Stimulated activated CD8-positive, alpha-beta memory T cell treated with anti-CD3 and anti-CD28 coated beads, Interleukin-7, amount 100 ng/mL, for 1 hour (primary cell): ENCODE results near the gene PXDN.
"Not testable (repeated sequence)": the region's sequence is repeated elsewhere in the genome, so short reads cannot be mapped to it uniquely, and the experiment has no call there.

ENCODE experiments used
- DNase-seq, 2 donors: peaks; one replicate each; pipeline ENCODE4 v3.0.0-alpha.2; 2020; ENCODE audit warnings: low read depth in 2 of 2

PXDN gene, protein sequence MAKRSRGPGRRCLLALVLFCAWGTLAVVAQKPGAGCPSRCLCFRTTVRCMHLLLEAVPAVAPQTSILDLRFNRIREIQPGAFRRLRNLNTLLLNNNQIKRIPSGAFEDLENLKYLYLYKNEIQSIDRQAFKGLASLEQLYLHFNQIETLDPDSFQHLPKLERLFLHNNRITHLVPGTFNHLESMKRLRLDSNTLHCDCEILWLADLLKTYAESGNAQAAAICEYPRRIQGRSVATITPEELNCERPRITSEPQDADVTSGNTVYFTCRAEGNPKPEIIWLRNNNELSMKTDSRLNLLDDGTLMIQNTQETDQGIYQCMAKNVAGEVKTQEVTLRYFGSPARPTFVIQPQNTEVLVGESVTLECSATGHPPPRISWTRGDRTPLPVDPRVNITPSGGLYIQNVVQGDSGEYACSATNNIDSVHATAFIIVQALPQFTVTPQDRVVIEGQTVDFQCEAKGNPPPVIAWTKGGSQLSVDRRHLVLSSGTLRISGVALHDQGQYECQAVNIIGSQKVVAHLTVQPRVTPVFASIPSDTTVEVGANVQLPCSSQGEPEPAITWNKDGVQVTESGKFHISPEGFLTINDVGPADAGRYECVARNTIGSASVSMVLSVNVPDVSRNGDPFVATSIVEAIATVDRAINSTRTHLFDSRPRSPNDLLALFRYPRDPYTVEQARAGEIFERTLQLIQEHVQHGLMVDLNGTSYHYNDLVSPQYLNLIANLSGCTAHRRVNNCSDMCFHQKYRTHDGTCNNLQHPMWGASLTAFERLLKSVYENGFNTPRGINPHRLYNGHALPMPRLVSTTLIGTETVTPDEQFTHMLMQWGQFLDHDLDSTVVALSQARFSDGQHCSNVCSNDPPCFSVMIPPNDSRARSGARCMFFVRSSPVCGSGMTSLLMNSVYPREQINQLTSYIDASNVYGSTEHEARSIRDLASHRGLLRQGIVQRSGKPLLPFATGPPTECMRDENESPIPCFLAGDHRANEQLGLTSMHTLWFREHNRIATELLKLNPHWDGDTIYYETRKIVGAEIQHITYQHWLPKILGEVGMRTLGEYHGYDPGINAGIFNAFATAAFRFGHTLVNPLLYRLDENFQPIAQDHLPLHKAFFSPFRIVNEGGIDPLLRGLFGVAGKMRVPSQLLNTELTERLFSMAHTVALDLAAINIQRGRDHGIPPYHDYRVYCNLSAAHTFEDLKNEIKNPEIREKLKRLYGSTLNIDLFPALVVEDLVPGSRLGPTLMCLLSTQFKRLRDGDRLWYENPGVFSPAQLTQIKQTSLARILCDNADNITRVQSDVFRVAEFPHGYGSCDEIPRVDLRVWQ (N-terminal part only)

DNA sequence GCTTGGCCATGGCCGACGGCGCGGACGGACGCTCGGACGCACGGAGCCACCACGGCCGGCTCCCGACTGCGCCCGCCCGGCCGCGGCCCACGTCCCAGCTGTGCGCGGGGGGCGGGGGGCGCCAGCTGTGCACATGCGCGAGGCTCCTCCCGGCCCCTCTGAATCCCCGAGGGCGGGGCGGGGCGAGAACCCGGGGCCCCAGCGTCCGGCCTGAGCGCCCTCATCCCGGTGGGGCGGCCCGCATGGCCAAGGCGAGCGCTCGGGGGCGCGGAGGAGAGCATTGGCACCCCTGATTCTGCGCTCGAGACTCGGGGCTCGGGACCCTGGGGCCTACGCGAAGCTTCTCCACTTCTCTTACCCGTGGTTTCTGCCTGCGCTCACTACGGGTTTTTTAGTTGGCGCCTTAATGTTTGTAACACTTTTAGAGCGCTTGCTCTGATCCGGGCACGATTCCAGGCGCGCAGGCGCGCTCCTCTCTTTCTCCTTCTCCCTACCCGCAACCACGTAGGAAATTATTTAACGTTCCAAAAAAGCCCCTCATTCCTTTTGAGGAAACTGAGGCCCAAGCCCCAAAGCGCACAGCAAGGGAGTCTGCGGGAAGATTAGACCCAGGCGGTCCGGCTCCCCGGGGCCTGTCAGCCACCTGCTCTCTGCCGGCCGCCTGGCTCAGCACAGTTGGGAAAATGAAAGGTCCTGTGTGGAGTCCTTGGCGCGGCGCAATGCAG, at the start of gene PXDN:
PXDN (minus strand) TSS at position 70 of the 725 bp plus-strand sequence; CDS start at position 10, 60 bp downstream.
- DNase-seq = no peak

DNA sequence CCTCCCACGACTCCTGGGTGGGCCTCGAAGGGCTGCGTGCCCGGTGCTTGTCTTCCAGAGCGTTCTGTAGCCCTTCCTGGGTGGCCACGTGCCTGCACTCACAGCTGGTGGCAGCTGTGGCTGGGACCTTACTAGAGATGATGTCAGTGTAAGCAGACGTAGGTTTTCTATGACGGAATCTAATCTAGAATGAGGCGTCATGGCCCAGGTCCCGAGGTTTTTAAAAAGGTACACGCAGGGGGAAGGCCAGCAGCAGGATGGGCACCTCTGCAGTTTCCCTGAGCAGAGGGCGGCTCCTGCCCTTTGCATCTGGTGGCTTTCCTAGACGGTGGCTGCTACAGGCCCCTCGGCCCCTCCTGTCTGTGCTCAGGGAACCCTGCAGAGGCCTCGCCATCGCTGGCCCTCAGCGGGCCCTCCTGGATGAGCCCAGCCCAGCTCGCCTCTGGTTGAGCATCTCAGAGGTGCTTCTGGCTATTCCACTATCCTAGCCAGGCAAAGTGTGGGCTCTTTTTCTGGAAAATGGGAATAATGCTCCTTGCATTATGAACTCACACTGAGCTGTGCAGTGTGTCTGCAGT, 49.6 kb upstream of the PXDN start:
- no peak for DNase-seq

DNA sequence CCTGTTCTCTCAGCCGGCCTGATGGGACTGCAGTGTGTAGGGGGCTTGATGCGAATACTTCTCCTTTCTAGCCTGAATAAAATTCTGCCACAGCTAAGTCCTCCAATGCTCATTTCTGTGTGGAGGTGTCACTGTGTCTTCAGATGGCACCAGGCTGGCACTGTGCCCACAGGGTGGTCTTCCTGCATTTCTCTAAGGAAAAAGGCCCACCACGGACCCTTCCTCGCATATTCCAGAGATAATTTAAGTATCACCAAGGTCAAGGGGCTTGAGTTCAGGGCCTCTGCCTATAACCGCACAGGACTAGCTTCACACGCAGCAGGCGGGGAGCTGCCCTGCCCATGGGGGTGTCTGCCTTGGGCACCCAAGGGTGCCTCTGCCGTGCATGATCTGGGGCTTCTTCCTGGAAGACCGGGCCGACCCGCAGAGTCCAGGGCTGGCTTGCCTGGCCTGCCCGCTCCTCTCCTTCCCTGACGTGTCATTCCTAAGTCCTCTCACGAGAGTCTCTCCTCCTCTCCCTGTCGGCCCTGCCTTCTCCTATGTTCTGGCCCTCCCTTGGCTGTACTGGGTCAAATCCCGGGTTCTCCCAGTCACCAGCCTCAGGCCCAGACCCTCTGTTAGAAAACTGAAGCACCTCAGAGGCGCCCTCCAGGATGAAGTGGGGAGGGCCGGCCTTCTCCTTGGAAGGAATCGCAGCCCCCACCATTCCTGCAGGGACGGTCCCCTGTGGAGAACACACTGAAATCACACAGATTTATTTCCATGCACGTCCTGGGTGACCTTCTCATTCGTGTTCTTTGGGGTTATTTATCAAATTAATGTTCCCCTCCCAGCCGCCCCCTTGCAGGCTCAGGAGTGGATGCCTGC, 48.9 kb upstream of the PXDN start:
- DNase-seq = no peak

DNA sequence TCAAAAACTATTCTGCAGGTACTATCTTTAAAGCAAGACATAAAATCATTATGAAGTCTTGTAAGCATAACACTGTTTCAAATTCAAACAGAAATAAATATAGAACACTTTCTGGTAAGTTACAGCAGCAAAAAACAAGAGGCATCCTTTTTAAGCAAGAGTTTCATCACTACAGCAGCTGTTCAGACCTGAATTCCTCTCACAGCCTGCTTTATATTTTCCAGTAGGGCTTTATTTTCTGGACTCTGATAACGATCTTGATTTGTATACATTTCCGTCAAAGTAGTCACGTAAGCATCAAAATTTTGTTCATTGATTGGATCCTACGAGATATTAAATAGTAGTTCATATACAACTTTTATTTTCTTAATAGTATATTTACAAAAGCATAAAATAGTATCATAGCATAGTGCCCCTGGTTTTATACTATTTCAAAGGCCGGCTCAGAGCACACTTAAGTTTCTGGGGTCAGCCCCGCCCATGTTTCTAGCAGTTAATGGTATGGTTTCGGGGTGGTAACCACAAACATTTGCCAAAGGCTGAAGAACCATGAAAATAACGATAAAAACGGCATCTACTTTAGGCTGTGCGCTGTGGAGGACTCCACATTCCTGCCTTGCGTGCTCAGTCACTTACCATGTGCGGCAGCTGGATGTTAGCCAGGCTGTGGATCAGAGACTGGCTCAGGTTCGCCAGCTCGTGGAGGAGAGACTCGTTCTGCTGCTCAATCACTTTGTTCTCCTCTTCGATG, 47.5 kb upstream of the PXDN start:
- DNase-seq = no peak

- no peak for DNase-seq
These were observed 46.8 kb upstream of the PXDN start for GRCh38 chr2:1791006-1791605.

DNA sequence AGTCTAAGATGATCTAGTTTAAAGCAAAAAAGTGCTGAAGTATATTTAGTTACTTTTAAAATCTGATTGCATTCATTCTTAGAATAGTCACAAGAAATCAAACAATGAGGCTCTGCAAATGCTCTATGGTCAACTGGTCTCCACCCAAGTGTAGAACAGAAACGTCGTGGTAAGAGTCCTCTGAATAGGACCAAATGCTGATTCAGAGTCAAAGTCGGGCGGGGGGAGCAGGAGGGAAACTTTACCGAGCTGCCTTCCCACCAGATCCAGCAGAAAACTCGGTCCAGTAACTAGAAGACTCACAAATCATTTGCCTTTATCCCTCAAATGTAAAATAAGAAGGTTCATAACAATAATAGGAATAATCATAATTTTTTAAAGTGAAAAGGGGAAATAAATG, 46.2 kb upstream of the PXDN start:
- DNase-seq = no peak

- DNase-seq = no peak
These were observed 45.3 kb upstream of the PXDN start for GRCh38 chr2:1789610-1790009.

DNA sequence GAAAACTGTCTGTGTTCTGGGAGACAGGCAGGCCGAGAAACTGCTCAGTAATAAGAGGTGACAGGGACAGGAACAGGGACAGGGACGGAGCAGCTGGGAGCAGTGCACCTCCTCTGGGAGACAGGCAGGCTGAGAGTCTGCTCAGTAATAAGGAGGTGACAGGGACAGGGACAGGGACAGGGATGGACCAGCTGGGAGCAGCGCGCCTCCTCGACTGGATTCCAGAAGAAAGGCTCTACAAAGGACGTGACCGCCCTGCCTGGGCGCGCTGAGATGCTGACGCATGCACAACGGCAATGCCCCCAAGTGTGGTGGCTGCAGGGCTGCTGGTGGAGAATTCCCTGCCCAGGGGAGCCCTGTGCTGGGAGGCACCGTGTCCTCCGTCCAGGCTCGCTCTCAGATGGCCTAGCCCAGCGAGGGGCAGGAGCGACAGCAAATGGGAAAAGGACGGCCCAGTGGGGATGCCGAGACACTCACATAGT, 44.2 kb upstream of the PXDN start:
- no peak for DNase-seq

DNA sequence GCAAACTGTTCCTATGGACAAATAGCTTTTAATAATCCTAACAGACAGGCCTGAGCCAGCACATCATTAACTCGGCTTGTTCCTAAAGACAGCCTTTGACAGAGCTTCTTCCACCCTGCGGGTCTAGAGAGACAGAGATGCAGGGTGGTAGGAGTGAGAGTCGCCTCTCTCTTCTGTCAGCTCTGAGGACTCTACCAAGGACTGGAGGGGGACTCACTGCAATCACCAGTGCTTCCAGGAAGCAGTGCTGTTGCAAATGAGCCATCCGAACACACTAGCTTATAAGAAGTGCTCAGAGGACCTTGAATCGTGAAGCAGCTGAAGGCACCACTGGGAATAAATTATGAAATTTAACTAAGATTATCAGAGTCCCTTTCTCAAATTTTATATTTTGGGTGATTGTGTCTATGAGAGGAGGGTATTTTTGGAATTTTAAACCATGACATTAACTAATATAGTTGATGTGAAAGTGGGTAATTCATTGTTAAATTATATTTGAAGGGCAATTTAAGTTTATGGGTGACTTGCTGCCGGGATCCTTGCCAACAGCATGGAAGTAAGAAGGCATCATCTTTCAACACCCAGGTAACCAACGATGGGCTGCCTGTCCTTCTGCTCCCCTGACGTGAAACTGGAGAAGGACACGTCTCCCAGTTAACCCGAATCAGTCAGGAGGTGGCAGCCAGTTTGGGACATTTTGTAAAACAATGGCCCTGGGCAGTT, 43.6 kb upstream of the PXDN start:
- DNase-seq = no peak

- no peak for DNase-seq
These were observed 40.8 kb upstream of the PXDN start for GRCh38 chr2:1784986-1785617.

GRCh38 chr2:1784087-1784486, 39.8 kb upstream of the PXDN start:
- no peak for DNase-seq

DNA sequence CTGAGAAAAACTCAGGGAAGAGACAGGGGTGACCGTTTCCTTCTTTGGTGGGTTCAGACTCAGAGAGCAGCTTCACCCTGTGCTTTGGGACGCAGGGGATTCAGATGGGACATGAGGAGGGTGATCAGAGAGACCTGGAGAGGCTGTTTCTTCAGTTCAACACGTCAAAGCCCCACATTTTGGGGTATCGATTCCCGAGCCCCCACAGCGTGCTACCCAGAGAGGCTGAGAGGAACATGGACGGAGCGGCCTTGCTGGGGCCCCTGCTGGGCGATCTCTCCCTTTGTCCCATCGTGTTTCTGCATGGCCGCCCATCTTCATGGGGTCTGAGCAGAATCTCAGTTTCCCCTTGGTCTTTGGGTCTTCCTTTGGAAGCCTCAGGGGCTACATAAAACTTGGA, 38.2 kb upstream of the PXDN start:
- no peak for DNase-seq

DNA sequence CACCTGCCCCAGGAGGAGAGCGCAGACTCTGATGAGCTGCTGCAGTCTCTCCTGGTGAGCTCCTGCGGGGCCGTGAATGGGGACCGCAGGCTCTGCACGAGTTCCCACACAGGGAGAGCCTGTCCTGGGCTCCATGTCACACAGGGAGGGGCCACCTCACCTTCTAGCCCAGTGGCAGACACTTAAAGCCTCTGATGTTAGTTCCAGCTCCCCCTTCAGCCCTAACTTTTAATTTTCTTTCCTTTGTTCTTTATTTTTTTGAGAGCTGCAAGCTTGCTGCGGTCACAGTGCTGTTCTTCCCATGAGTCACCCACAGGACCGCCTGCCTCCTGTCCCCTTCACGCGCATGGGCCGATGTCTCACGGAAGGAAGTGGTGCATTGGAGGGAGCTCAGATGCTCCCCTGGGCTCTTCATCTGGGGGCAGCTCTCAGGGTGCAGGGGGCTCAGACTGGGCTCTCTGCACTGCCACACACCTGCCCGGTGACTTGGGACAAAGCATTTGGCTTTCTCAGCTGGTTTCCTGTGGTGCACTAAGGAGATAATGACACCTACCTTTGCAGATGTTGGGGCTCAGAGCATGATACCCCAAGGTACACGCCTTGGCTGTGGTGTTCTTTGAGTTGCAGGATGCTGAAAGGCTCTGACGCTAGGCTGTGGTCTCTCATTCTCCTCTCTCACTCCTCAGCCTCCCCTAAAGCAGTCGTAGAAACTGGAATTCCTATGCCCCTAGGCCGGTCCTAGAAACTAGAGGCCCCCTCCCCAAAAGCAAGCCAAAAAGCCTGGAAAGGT, 37.2 kb upstream of the PXDN start:
- peak; percentile 11 to 14 for DNase-seq

GRCh38 chr2:1780693-1781092, 36.4 kb upstream of the PXDN start:
- no peak for DNase-seq

DNA sequence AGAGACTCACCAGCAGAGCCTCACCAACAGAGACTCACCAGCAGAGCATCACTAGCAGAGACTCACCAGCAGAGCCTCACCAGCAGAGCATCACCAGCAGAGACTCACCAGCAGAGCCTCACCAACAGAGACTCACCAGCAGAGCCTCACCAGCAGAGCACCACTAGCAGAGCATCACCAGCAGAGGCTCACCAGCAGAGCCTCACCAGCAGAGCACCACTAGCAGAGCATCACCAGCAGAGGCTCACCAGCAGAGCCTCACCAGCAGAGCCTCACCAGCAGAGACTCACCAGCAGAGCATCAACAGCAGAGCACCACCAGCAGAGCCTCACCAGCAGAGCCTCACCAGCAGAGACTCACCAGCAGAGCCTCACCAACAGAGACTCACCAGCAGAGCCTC, 35.7 kb upstream of the PXDN start:
- DNase-seq = not testable (repeated sequence)

DNA sequence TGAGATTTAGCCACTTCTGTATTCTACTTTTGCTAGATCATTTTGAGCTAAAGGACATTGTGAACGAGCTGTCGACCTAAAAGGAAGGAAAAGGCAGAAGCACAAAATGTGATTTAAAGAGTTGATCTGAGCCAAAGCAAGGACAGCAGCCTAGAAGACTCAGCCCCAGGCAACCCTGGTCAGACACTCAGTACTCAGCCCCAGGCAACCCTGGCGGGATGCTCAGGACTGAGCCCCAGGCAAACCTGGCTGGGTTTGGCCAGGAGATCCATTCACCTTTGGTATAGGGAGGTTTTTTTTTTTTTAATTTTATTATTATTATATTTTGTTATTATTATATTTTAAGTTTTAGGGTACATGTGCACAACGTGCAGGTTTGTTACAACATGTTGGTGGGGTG, 34.3 kb upstream of the PXDN start:
- no peak for DNase-seq

- no peak for DNase-seq
These were observed 33.5 kb upstream of the PXDN start for GRCh38 chr2:1777781-1778180.
